Umbilical cord (tissue), 2 donors: Measurements from ENCODE around the gene SPNS2. TPM values are rescaled to one million over a fixed set of nuclear protein-coding genes. Genes with fewer than 3 reads are reported as not detected.

Source experiments
- DNase-seq: peaks from one replicate; pipeline ENCODE4 v3.0.0-alpha.2; 2015; ENCODE audit warnings: low spot score
- total RNA-seq: library from RNA; depleted of rRNA; stranded (reverse); fragments of >200 nt; gene quantifications from one replicate; pipeline ENCODE4 v1.2.3, GENCODE V29; 2014; ENCODE audit warnings: low replicate concordance; ENCODE audit not compliant: insufficient read depth

Gene SPNS2
- total RNA-seq, 1 donor from 2014 or later, result 5.8 TPM

DNA sequence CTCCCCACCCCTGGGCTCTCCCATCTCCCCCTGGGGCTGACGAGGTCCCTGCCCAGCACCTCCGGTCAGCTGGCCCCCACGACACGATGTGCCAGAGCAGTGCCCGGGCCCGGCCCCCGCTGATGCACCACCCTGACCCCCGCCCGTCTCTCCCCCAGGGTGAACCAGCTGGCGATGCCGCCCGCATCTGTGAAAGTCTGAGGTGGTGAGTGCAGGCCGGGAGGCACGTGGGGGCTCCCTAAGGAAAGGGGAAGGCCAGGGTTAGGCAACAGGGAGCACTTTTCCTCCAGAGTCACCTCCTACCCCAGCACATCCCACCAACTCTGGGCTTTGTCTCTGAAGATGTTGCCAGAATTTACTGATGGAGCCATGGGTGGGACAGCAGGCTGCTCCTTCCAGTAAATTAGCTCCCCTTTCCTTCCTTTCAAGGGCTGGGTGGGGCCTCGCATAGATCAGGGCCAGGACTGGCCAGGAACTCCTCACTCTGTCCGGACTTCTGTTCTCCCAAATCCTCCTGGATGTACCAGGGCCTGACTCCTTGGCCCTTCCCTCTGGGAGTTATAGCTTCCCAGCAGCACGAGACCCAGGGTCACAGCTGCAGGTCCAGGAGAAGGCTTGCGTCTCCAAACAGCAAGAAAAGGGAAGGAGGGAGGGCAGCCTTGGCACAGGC, 38.2 kb downstream of the SPNS2 start:
- DNase-seq, result peak; percentile 59

GRCh38 chr17:4537451-4538235, 39.0 kb downstream of the SPNS2 start:
- DNase-seq, result no peak

DNA sequence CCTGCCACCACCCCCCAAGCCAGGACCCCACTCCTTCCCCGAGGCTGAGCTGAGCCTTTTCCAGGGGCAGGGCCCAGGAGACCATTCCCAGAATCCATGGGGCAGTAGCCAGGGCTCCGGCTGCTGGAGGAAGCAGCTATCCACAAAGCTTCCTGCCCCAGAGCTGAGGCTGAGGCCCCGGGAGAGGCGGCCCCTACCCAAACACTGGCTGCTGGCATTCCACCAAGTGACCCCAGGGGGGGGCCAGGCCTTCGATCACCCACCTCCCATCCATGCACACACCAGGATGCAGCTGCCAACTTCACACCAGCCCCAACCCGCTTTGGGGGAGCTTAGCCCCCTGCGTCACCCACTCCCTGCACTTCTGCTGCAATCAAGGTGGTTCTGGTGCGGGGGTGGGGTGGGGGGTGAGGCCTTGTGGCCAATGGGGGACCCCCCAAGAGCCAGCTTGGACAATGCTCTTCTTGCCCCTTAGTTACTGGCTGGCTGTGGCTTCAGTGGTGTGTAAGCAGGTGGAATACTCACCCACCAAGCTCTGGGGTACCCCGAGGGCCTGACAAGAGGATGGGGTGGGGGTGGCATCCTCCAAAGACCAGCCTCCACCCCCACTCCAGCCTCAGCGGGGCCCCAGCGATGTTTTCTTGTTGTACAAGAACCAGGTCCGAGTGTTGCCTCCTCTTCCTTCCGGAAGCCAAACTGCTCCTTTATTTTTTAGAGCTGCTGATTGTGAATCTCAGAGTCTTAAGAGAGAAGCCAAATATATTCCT, 39.7 kb downstream of the SPNS2 start:
- DNase-seq, result no peak

GRCh38 chr17:4539025-4539424, 40.3 kb downstream of the SPNS2 start:
- DNase-seq, result no peak

DNA sequence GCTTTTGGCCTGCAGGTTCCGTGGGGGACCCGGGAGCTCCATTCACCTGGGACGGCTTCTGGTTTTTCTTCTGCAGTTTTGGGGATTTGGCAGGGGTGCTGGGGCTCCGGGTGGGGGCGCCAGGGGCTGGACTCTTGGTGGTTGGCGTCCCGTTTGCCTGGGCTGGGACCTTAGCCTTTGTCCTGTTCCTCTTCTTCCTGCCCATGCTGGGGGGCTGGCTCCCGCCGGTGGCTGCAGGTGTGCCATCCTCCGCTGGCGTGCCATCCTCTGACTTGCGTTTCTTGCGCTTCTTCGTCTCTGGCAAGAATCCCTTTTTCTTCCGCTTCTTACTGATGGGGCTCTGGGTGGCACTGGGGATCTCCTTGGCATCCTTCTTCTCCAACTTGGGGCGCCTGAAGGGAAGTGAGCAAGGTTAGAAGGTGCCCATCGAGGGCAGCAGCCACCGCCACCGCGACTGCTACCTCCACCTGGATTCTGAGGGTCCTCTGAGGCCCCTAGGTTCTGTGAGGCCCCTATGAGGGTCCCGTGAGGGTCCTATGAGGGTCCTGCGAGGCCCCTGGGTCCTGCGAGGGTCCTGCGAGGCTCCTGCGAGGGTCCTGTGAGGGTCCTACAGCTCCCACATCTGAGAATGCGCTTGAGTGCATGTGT, 41.0 kb downstream of the SPNS2 start:
- no peak for DNase-seq

- no peak for DNase-seq
Observed at GRCh38 chr17:4540224-4540651, 41.6 kb downstream of the SPNS2 start.

DNA sequence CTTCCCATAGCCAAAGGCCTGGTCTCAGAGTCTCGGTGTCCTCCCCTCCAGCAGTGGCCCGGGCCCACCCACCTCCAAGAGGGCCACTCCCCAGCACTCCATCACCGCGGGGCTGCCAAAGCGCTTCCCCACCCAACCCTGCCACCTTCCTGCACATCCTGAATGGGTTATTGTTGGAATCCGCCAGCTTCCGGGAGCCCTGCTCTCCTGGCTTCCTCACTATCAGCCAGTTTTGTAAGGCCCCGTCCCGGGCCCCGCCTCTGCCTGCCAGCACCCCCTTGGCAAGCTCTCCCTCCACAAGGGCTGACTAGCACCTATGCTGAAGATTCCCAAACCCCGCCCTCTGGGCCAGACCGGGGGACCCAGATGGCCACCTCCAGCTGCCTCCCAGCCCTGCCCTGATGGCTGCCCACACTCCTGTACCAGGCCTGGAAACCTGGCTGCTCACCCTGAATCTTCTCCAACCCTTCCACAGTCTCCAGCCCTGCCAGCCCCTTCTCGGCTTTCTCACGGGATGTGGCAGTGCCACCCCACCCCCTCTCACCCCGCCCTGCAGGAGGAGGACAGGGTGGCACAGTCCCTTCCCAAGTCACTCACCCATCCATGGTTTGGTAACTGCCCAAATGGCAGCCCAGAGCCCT, 42.1 kb downstream of the SPNS2 start:
- no peak for DNase-seq

DNA sequence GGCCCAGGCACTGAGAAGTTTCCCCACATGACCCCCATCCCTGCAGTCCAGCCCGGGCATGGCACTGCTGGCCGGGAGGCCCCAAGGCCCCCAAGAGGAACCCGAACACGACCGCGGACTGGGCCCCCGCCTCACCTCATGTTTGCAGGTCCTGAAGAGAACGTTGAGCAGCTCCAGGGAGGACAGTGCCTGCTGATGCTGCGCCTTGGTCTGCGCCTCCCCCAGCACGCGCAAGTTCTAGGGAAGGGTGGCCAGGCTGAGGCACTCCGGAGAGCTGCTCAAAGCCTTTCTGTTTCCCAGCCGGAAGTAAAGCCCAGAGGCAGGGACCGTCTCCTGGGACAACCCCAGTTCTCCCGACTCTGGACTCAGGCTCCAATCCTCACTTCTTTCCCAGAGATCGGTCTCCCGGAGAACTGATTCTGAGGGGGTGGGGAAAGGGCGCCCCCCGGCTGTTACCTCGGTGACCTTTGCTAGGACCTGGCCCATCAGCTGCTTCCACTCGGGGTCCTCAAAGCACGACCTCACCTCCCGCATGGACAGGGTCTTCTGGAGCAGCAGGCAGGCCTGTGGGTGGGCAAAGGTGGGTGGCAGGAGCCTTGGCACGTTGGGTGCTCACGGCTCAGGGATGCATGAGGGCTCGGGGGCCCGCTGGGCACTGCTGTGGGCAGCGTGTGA, 42.8 kb downstream of the SPNS2 start:
- no peak for DNase-seq

DNA sequence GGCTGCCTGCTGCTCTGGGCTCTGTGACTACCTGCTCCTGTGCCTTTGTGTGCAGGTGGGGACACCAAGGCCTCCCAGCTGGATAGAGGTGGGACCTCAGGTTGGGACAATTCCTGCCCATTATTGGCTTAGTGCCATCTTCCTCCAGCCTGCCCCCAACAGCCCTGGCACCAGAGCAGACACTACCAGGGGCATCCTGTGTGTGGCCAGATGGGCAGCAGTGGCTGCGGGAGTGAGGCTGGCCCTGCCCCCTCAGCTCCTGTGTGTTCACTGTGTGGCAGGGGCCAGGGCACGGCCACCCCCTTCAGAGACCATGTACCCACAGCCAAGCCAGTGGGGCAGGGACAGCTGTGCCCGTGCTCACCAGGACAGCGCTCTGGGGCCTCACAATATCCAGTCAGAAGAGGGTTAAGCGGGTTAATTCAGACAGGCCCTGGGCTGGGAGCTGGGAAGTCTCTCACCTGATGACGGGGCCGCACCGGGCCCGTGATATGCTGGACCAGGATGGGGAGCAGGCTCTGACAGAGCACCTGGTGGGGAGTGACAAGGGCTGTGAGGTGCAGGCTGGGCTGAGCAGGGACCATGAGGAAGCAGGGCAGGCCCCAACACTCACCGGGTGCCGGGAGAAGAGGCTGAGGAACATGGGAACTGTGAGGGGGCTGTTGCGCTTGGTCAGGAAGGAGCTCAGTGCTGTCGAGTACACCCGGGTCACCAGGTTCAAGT, 43.5 kb downstream of the SPNS2 start:
- no peak for DNase-seq

DNA sequence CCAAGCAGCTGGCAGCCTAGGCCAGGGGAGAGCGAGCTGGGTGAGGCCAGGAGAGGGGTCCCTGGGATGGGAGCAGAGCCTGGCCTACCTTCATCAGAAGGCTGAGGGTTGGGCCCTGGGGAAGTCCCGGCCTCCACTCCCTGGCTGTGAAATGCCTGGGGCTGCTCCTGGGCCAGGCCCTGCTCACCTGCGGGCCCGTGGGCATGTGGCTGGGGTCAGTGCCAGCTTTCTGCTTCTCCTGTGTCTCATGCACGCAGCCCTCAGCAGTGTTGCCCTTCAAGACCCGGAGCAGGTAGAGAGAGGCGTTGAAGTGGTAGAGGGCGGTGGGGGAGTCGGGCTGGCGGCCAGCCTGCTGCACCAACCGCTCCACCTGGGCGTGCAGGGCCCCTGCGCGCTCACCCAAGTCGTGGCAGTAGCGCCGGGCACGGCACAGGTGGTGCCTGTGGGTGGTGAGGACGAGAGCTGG, 44.1 kb downstream of the SPNS2 start:
- no peak for DNase-seq

GRCh38 chr17:4543557-4544026, 44.9 kb downstream of the SPNS2 start:
- DNase-seq, result no peak

- no peak for DNase-seq
Observed at GRCh38 chr17:4544135-4544950, 45.7 kb downstream of the SPNS2 start.

- DNase-seq, result no peak
Observed at GRCh38 chr17:4544951-4545216, 46.2 kb downstream of the SPNS2 start.

- DNase-seq, result no peak
Observed at GRCh38 chr17:4545217-4545951, 46.7 kb downstream of the SPNS2 start.

DNA sequence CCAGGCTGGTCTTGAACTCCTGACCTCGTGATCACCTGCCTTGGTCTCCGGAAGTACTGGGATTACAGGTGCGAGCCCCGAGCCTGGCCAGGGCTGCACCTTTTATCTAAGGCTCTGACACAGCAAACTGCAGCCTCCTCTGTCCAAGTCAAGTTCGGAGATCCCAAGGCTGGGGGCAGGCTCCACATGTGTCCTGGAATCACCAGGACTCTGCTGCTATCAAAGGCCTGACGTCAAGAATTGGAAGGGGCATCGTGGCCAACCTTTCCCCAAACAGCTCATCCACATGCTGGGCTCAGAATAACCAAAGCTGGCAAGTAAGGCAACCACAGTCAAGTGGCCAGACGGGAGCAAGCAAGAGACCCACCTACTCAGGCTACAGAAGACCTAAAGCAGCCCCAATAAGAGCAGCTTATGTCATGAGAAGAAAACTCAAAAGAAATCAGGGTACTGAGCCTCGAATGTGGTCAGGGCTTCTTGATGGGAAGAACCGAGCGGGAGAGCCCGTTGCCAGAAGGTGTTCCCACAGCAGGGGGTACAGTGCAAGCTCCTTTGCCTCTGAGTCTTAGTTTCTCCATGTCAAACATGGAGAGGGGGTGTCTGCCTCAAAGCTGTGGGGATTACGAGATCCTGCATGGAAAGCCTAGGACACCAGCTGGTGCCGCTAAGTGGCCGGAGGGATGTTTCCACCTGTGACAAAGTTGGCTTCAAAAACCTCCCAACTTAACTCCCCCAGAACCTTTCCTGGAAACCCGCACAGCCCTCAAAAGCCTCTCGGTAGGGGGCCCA, 48.6 kb downstream of the SPNS2 start:
- no peak for DNase-seq

DNA sequence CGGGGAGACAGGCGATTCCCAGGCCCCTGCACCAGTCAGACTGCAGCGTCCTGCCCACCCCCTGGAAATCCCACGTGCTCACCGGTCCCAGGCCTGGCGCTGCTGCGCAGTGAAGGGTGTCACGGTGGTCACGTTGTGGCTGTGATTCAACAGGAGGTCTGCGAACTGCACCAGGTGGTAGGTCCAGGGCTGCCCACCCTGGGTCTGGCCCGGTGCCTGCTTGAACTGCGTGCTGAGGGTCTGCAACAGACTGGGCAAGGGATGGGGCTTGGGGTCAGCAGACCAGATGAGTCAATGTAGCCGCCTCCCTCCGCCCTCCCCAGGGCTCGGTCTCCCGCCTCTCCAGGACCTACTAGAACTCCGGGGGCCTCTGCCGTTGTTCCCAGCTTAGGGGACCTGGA, 49.4 kb downstream of the SPNS2 start:
- DNase-seq, result no peak

GRCh38 chr17:4548721-4549531, 50.2 kb downstream of the SPNS2 start:
- DNase-seq, result no peak
